Measurements from ENCODE around the gene TGFBR3.

TGFBR3 gene

GRCh38 chr1:91643431-91643830 lies 242.5 kb downstream of the TGFBR3 start:
- Histone ChIP-seq H3K4me3 (ENCODE audit: low read depth in 1 of 2, low read length in 2 of 2) (no peak overlapping the region), H3K9me3 (ENCODE audit: control insufficient read depth in 1 of 2, low read length in 2 of 2) (no peaks in the 10 kb centered on the region), H3K27ac (ENCODE audit: low read length) (no peak overlapping the region), H3K4me1 (ENCODE audit: control insufficient read depth in 1 of 2, insufficient read depth in 2 of 2, low read length in 2 of 2) (no peaks in the 10 kb centered on the region), H3K36me3 (ENCODE audit: control insufficient read depth in 1 of 2, insufficient read depth in 2 of 2, low read length in 2 of 2) (no peaks in the 10 kb centered on the region), H3K27me3 (ENCODE audit: low read depth, low read length) (no peaks in the 10 kb centered on the region)

- H3K4me3 ChIP-seq (ENCODE audit: low read depth in 1 of 2, low read length in 2 of 2): no peak overlapping the region
- H3K9me3 ChIP-seq (ENCODE audit: control insufficient read depth in 1 of 2, low read length in 2 of 2): no peaks in the 10 kb centered on the region
- H3K4me1 ChIP-seq (ENCODE audit: control insufficient read depth in 1 of 2, insufficient read depth in 2 of 2, low read length in 2 of 2): no peaks in the 10 kb centered on the region
- H3K36me3 ChIP-seq (ENCODE audit: control insufficient read depth in 1 of 2, insufficient read depth in 2 of 2, low read length in 2 of 2): no peaks in the 10 kb centered on the region
- H3K27ac ChIP-seq (ENCODE audit: low read length): no peak overlapping the region
- H3K27me3 ChIP-seq (ENCODE audit: low read depth, low read length): no peaks in the 10 kb centered on the region
Observed at GRCh38 chr1:91640877-91641526, 244.9 kb downstream of the TGFBR3 start.

DNA sequence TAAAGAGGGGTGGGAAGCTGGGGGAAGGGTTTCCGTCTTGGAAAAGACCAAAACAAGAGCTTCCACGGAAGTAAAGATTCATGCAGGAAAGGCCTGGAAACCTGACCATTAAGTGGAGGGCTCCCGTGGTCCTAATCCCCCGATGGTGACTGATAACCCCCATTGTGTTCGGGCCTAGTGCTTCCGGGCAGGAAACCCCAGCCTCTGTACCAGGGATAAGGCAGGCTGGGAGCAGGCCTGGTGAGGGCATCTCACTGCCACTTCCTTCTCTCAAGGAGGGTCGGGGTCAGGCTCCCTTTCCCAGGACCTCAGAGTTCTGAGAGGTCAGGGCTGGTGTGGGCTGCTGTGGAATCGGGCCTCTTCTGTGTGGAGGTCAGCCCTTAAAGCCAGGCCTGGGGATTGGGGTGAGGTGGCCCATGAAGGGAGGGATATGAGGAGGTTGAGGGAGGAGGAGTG lies 248.4 kb downstream of the TGFBR3 start:
- H3K4me3 ChIP-seq (ENCODE audit: low read depth in 1 of 2, low read length in 2 of 2): no peak overlapping the region
- H3K27me3 ChIP-seq (ENCODE audit: low read depth, low read length): no peaks in the 10 kb centered on the region
- no peaks in the 10 kb centered on the region for H3K4me1 ChIP-seq (ENCODE audit: control insufficient read depth in 1 of 2, insufficient read depth in 2 of 2, low read length in 2 of 2)
- H3K9me3 ChIP-seq (ENCODE audit: control insufficient read depth in 1 of 2, low read length in 2 of 2): no peaks in the 10 kb centered on the region
- H3K36me3 ChIP-seq (ENCODE audit: control insufficient read depth in 1 of 2, insufficient read depth in 2 of 2, low read length in 2 of 2): no peaks in the 10 kb centered on the region
- no peak overlapping the region for H3K27ac ChIP-seq (ENCODE audit: low read length)

GRCh38 chr1:91635763-91636162 lies 250.2 kb downstream of the TGFBR3 start:
- Histone ChIP-seq H3K27me3 (ENCODE audit: low read depth, low read length) (no peaks in the 10 kb centered on the region), H3K9me3 (ENCODE audit: control insufficient read depth in 1 of 2, low read length in 2 of 2) (no peaks in the 10 kb centered on the region), H3K36me3 (ENCODE audit: control insufficient read depth in 1 of 2, insufficient read depth in 2 of 2, low read length in 2 of 2) (no peaks in the 10 kb centered on the region), H3K27ac (ENCODE audit: low read length) (no peak overlapping the region), H3K4me3 (ENCODE audit: low read depth in 1 of 2, low read length in 2 of 2) (no peak overlapping the region), H3K4me1 (ENCODE audit: control insufficient read depth in 1 of 2, insufficient read depth in 2 of 2, low read length in 2 of 2) (no peaks in the 10 kb centered on the region)

- Histone ChIP-seq H3K4me1 (ENCODE audit: control insufficient read depth in 1 of 2, insufficient read depth in 2 of 2, low read length in 2 of 2) (no peaks in the 10 kb centered on the region), H3K9me3 (ENCODE audit: control insufficient read depth in 1 of 2, low read length in 2 of 2) (no peaks in the 10 kb centered on the region), H3K4me3 (ENCODE audit: low read depth in 1 of 2, low read length in 2 of 2) (no peak overlapping the region)
Observed at GRCh38 chr1:91633438-91633837, 252.5 kb downstream of the TGFBR3 start.

GRCh38 chr1:91631718-91632330 lies 254.1 kb downstream of the TGFBR3 start:
- Histone ChIP-seq H3K27ac (ENCODE audit: low read length) (no peak overlapping the region), H3K9me3 (ENCODE audit: control insufficient read depth in 1 of 2, low read length in 2 of 2) (no peaks in the 10 kb centered on the region), H3K36me3 (ENCODE audit: control insufficient read depth in 1 of 2, insufficient read depth in 2 of 2, low read length in 2 of 2) (no peaks in the 10 kb centered on the region), H3K27me3 (ENCODE audit: low read depth, low read length) (no peaks in the 10 kb centered on the region), H3K4me1 (ENCODE audit: control insufficient read depth in 1 of 2, insufficient read depth in 2 of 2, low read length in 2 of 2) (no peaks in the 10 kb centered on the region), H3K4me3 (ENCODE audit: low read depth in 1 of 2, low read length in 2 of 2) (no peak overlapping the region)

More at GRCh38 chr1:91633438-91633837, 252.5 kb downstream of the TGFBR3 start:
- Histone ChIP-seq H3K27me3 (ENCODE audit: low read depth, low read length) (no peaks in the 10 kb centered on the region), H3K27ac (ENCODE audit: low read length) (no peak overlapping the region), H3K36me3 (ENCODE audit: control insufficient read depth in 1 of 2, insufficient read depth in 2 of 2, low read length in 2 of 2) (no peaks in the 10 kb centered on the region)

DNA sequence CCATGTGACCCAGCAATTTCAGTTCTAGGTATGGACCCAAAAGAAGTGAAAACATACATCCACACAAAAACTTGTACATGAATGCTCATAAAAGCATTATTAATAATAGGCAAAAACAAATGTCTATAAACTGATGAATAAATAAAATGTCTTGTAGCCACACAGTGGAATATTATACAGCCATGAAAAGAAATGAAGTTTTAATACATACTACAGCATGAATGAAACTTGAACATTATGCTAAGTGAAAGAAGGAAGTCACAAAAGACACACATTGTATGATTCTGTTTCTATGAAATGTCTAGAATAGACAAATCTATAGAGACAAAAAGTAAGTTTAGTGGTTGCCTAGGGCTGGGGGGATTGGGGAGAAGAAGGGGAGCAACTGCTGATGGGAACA lies 255.1 kb downstream of the TGFBR3 start:
- no peaks in the 10 kb centered on the region for H3K27me3 ChIP-seq (ENCODE audit: low read depth, low read length)
- H3K36me3 ChIP-seq (ENCODE audit: control insufficient read depth in 1 of 2, insufficient read depth in 2 of 2, low read length in 2 of 2): no peaks in the 10 kb centered on the region
- H3K9me3 ChIP-seq (ENCODE audit: control insufficient read depth in 1 of 2, low read length in 2 of 2): no peaks in the 10 kb centered on the region
- H3K27ac ChIP-seq (ENCODE audit: low read length): no peak overlapping the region
- no peaks in the 10 kb centered on the region for H3K4me1 ChIP-seq (ENCODE audit: control insufficient read depth in 1 of 2, insufficient read depth in 2 of 2, low read length in 2 of 2)
- H3K4me3 ChIP-seq (ENCODE audit: low read depth in 1 of 2, low read length in 2 of 2): no peak overlapping the region

All from muscle layer of duodenum (tissue), 2 donors.